Progenitor cell of endocrine pancreas (in vitro differentiated cells): ENCODE results near the gene BIRC5. TPM values are rescaled to one million over a fixed set of nuclear protein-coding genes. Genes with fewer than 3 reads are reported as not detected.
"Not testable (repeated sequence)": the region's sequence is repeated elsewhere in the genome, so short reads cannot be mapped to it uniquely, and the experiment has no call there.

ENCODE experiments used
- DNase-seq: peaks from one replicate; pipeline ENCODE4 v3.0.0; 2021; ENCODE audit warnings: low spot score; ENCODE audit not compliant: unreplicated experiment
- H3K27ac Mint-ChIP-seq: 2 replicates; pipeline ENCODE4 v1.8.0; 2021; ENCODE audit warnings: mild to moderate bottlenecking, moderate library complexity, mixed read lengths
- H3K27me3 Mint-ChIP-seq: 2 replicates; pipeline ENCODE4 v1.8.0; 2021; ENCODE audit warnings: mixed read lengths
- H3K36me3 Mint-ChIP-seq: 2 replicates; pipeline ENCODE4 v1.8.0; 2022; ENCODE audit warnings: mixed read lengths; ENCODE audit not compliant: insufficient read depth
- H3K4me1 Mint-ChIP-seq: 2 replicates; pipeline ENCODE4 v1.8.0; 2021; ENCODE audit warnings: low read depth, mixed read lengths
- H3K4me3 Mint-ChIP-seq: 2 replicates; pipeline ENCODE4 v1.8.0; 2021; ENCODE audit warnings: low read depth, mild to moderate bottlenecking, moderate library complexity, mixed read lengths
- H3K9me3 Mint-ChIP-seq: 2 replicates; pipeline ENCODE4 v1.8.0; 2021; ENCODE audit warnings: low read depth, mixed read lengths
- CTCF ChIP-seq: fragments of 200-600 bp; sonication (generic); IDR thresholded peaks from one replicate; pipeline ENCODE4 v1.5.0; 2021; ENCODE audit warnings: antibody characterized with exemption, mild to moderate bottlenecking; ENCODE audit not compliant: unreplicated experiment
- total RNA-seq: library from RNA; stranded (reverse); gene quantifications from 2 replicates; pipeline ENCODE4 v1.2.1, GENCODE V29; 2021

The BIRC5 gene
- total RNA-seq, 1 donor from 2014 or later = 30.0 TPM

DNA sequence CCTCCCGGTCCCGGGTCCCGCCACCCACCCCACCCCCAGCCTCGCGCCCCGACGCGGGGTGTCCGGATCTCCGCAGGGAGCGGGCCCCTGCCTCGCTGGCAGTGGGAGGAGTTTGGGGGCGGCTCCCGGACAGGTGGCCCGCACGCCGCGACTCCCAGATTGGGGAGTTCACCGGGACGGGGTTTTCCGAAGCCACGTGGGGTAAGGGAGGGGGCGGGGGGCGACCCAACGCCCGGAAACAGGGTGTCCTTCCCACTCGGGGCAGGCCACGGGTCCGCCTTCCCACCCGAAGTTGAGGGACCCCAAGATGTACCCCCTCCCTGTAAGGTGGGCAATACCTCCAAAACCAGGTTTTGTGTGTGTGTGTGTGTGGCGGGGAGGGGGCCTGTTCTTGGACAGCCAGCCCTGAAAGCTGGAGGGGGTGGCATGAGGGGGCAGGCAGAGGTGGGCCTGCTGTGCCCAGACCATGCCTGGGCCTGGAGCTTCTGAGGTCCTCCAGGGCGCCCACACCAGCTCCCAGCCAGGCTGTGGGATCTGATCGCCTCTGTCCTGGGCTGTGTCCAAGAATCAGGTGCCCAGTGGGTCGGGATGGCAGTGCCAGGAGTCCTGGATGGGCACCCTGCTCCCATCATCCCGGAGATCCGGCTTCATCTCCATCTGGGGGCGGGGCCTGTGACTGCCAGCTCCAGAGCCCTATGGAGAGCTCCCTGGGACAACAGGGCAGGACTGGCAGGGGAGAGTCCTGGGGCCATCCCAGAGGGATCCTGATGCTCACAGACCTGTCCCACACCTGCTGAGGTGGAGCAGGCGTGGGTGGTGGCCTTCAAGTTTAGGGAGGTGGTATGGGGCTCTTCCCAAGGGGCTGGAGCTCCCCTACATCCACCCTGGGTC, 44.9 kb upstream of the BIRC5 start:
- H3K36me3 Mint-ChIP-seq = peaks cover 4% of the 10 kb centered on the region
- H3K27me3 Mint-ChIP-seq = no peaks in the 10 kb centered on the region
- peak overlapping the region; percentile 73 for H3K4me3 Mint-ChIP-seq

DNA sequence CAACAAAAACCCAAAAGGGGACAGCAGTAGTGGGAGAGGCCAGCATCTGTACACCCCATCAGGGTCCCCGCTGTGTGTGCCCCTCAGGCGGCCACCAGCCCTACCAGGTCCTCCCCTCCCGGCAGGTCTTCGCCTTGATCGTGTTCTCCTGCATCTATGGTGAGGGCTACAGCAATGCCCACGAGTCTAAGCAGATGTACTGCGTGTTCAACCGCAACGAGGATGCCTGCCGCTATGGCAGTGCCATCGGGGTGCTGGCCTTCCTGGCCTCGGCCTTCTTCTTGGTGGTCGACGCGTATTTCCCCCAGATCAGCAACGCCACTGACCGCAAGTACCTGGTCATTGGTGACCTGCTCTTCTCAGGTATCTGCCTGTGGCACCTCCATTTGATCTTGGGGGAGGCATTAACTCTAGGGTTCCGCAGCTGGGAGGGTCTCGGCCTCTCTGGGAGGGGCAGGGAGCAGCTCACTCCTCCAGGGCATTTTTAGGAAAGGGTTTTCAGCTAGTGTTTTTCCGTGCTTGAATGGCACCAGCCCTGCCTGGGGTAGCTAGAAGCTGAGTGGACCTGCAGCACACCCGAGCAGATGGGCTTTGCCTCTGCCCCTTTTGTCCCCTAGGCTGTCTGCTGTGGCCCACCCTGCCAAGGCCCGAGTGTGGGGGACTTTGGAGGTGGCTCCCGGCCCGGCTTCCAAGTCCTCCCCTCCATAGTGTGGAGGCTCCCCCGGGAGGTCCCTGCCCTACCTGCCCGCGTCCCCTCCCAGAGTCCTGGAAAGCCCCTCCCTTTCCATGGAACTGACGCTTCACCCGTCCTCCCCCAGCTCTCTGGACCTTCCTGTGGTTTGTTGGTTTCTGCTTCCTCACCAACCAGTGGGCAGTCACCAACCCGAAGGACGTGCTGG, 43.1 kb upstream of the BIRC5 start:
- peaks cover 5% of the 10 kb centered on the region for H3K36me3 Mint-ChIP-seq
- H3K9me3 Mint-ChIP-seq = no peaks in the 10 kb centered on the region
- TF ChIP-seq CTCF = no peak
- no peak overlapping the region for H3K27ac Mint-ChIP-seq
- H3K4me3 Mint-ChIP-seq = peak overlapping the region; percentile 45
- no peaks in the 10 kb centered on the region for H3K4me1 Mint-ChIP-seq
- H3K27me3 Mint-ChIP-seq = no peaks in the 10 kb centered on the region
- no peak for DNase-seq

More for the DNA sequence above, 44.9 kb upstream of the BIRC5 start:
- Mint-ChIP-seq H3K9me3 (no peaks in the 10 kb centered on the region), H3K27ac (no peak overlapping the region), H3K4me1 (no peaks in the 10 kb centered on the region)
- TF ChIP-seq CTCF = no peak
- peak; percentile 28 for DNase-seq

DNA sequence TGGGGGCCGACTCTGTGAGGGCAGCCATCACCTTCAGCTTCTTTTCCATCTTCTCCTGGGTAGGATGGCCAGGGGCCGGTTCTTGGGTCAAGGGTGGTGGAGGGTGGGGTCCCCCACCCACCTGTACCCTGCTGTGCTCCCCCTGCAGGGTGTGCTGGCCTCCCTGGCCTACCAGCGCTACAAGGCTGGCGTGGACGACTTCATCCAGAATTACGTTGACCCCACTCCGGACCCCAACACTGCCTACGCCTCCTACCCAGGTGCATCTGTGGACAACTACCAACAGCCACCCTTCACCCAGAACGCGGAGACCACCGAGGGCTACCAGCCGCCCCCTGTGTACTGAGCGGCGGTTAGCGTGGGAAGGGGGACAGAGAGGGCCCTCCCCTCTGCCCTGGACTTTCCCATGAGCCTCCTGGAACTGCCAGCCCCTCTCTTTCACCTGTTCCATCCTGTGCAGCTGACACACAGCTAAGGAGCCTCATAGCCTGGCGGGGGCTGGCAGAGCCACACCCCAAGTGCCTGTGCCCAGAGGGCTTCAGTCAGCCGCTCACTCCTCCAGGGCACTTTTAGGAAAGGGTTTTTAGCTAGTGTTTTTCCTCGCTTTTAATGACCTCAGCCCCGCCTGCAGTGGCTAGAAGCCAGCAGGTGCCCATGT, 42.3 kb upstream of the BIRC5 start:
- H3K36me3 Mint-ChIP-seq = not testable (repeated sequence)

DNA sequence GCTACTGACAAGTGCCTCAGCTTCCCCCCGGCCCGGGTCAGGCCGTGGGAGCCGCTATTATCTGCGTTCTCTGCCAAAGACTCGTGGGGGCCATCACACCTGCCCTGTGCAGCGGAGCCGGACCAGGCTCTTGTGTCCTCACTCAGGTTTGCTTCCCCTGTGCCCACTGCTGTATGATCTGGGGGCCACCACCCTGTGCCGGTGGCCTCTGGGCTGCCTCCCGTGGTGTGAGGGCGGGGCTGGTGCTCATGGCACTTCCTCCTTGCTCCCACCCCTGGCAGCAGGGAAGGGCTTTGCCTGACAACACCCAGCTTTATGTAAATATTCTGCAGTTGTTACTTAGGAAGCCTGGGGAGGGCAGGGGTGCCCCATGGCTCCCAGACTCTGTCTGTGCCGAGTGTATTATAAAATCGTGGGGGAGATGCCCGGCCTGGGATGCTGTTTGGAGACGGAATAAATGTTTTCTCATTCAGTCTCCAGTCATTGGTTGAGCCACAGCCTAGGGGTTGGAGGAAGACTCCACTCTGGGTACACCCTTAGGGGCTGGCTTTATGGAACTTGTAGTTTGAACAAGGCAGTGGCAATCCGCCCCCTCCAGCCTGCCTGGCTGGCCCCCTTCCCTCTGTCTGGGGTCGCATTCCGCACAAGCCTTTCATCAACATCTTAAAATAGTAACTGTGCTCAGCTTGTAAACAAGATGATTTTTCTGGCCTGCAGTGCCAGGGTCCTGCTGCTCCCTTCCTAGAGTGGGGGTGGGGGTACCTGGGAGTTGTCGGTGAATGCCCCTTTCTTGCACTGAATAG, 41.6 kb upstream of the BIRC5 start:
- no peaks in the 10 kb centered on the region for H3K9me3 Mint-ChIP-seq
- H3K4me1 Mint-ChIP-seq = no peaks in the 10 kb centered on the region
- H3K4me3 Mint-ChIP-seq = no peak overlapping the region
- H3K27me3 Mint-ChIP-seq = no peaks in the 10 kb centered on the region
- no peak for DNase-seq
- no peak for TF ChIP-seq CTCF
- H3K27ac Mint-ChIP-seq = no peak overlapping the region
- peaks cover 5% of the 10 kb centered on the region for H3K36me3 Mint-ChIP-seq

More for the DNA sequence above, 42.3 kb upstream of the BIRC5 start:
- H3K4me3 Mint-ChIP-seq, H3K4me1 Mint-ChIP-seq, DNase-seq, H3K27ac Mint-ChIP-seq, H3K27me3 Mint-ChIP-seq, H3K9me3 Mint-ChIP-seq: not testable (repeated sequence)

DNA sequence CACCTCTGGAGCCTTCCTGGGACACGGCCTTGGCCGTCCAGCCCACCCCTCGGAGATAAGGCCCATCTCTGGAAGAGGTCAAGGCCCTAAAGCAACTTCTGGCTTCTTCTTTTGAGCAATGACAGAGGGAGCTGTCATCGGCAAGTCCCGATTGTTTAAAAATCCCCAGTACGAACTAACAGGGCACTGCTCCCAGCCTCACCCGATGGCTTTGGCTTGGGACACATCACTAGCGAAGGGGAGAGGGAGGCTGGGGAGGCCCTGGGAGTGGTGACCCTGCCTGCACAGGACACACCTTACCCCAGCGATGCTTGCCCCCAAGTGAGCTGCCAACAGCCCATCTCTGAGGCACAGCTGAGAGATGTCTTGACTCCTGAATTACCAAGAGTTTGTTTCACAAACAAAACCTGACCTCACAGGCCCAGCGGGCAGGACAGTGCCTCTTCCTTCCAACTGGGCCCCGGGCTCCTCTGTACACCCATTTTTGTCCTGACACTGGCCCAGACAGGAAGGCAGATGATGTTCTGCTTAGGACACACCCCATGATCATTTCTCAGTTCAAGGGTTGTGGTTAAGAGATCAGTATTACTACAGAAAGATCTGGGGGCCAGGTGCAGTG, 40.8 kb upstream of the BIRC5 start:
- H3K27me3 Mint-ChIP-seq = no peaks in the 10 kb centered on the region
- no peaks in the 10 kb centered on the region for H3K4me1 Mint-ChIP-seq
- H3K4me3 Mint-ChIP-seq = no peak overlapping the region
- no peak for DNase-seq
- TF ChIP-seq CTCF = no peak
- no peaks in the 10 kb centered on the region for H3K9me3 Mint-ChIP-seq
- H3K27ac Mint-ChIP-seq = no peak overlapping the region
- peaks cover 5% of the 10 kb centered on the region for H3K36me3 Mint-ChIP-seq
